SU-DHL-6 (cell line): ENCODE results near the gene SRF.

Source experiments
- H2AFZ ChIP-seq: fragments of 200-600 bp; sonication (generic); 2 replicates; pipeline ENCODE4 v1.6.1; 2014; ENCODE audit warnings: low read depth, mild to moderate bottlenecking, moderate library complexity, mixed read lengths, antibody characterized with exemption, low read length; ENCODE audit not compliant: severe bottlenecking
- H3F3A ChIP-seq: fragments of 200-600 bp; shearing (Covaris generic); 2 replicates; pipeline ENCODE4 v1.6.0; 2016; ENCODE audit warnings: antibody characterized with exemption, mild to moderate bottlenecking; ENCODE audit not compliant: insufficient read depth
- H3K27ac ChIP-seq: fragments of 200-600 bp; sonication (generic); 2 replicates; pipeline ENCODE4 v1.5.1; 2016; ENCODE audit warnings: low read depth, mild to moderate bottlenecking, low read length, moderate library complexity, mixed read lengths
- H3K27me3 ChIP-seq: fragments of 200-600 bp; sonication (generic), shearing (Covaris generic); 2 replicates; pipeline ENCODE4 v1.6.0; 2014; ENCODE audit warnings: mild to moderate bottlenecking, low read length
- H3K36me3 ChIP-seq: fragments of 200-600 bp; sonication (generic); 2 replicates; pipeline ENCODE4 v1.6.1; 2014; ENCODE audit warnings: mild to moderate bottlenecking, low read length, mixed read lengths
- H3K4me2 ChIP-seq: fragments of 300-600, 200-600 bp; shearing (Covaris generic), sonication (generic); 2 replicates; pipeline ENCODE4 v1.6.0; 2014; ENCODE audit warnings: low read length, low read depth, mild to moderate bottlenecking; ENCODE audit not compliant: poor library complexity, severe bottlenecking
- H3K4me3 ChIP-seq: fragments of 200-600 bp; sonication (generic); 2 replicates; pipeline ENCODE4 v1.5.1; 2014; ENCODE audit warnings: antibody characterized with exemption, low read length, mild to moderate bottlenecking, mixed read lengths; ENCODE audit not compliant: insufficient read depth, poor library complexity, severe bottlenecking
- H3K79me2 ChIP-seq: fragments of 200-600 bp; sonication (generic); 2 replicates; pipeline ENCODE4 v1.6.1; 2014; ENCODE audit warnings: mild to moderate bottlenecking, low read length, moderate library complexity; ENCODE audit not compliant: insufficient read depth
- H3K9ac ChIP-seq: fragments of 200-600 bp; sonication (generic); 2 replicates; pipeline ENCODE4 v1.7.0; 2014; ENCODE audit warnings: mild to moderate bottlenecking, low read length
- H3K9me2 ChIP-seq: fragments of 200-600 bp; sonication (generic); replicated peaks from 2 replicates; pipeline ENCODE4 v1.6.1; 2014; ENCODE audit warnings: low read length; ENCODE audit not compliant: insufficient read depth
- H3K9me3 ChIP-seq: fragments of 200-600 bp; sonication (generic); 2 replicates; pipeline ENCODE4 v1.6.1; 2014; ENCODE audit warnings: low read length, mixed read lengths; ENCODE audit not compliant: insufficient read depth
- H4K20me1 ChIP-seq: fragments of 200-600 bp; sonication (generic); 2 replicates; pipeline ENCODE4 v1.6.1; 2014; ENCODE audit warnings: low read depth, mild to moderate bottlenecking, antibody characterized with exemption, low read length, moderate library complexity, mixed read lengths
- CTCF ChIP-seq: fragments of 200-600 bp; sonication (generic); IDR thresholded peaks from one replicate; pipeline ENCODE4 v1.5.1; 2017; ENCODE audit warnings: antibody characterized with exemption, mild to moderate bottlenecking, low read length, moderate library complexity; ENCODE audit not compliant: insufficient read depth, poor library complexity, severe bottlenecking
- EZH2phosphoT487 ChIP-seq: fragments of 200-600 bp; sonication (generic), shearing (Covaris generic); conservative IDR thresholded peaks from 2 replicates; pipeline ENCODE4 v1.6.1; 2018; ENCODE audit warnings: mild to moderate bottlenecking, antibody characterized with exemption, low read length, moderate library complexity, mixed read lengths

The SRF gene

DNA sequence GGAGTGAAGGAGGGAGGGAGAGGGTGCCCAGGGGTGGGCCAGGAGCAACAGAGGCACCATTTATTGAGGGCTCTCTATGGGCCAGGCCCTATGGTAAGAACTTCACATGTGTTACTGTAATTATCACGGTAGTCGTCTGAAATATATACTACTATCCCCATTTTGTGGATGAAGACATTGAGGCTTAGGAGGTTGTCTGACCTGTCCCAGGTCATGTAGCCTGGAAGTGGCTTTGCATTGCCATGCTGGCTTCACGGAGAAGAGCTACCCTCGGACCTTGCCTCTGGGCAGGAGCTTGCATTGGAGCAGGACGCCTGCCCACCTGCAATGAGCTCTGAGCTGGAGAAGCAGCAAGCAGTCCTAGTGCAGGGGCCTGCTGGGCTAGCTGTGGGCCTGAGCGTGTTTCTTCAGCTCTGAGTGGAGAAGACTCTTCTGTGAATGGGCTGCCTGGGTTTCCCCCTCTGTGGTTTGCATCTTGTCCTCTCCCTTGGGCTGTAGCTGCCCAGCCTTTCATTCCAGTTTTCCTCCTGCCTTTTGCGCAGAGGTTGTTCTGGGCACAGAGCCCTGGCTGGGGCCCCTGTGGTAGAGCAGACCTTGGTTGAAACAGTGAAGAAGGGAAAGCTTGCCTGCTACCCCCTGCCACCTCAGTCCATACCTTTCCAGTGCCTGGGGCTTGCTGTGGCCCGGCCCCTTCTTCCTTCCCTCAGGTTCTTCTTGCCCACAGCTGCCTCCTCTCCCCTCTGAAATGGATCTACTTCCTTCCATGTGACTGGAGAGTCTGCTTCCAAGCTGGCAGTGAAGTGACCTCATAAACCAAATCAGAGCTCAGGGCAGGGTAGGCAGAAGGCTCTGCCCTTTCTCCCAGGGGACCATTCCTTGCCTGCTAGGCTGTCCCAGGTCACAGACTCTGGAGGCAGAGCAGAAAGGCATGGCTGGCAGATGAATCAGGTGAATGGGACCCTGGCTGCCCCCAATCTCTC, 24.1 kb upstream of the SRF start:
- Histone ChIP-seq H3K27me3 (no peaks in the 10 kb centered on the region), H3K27ac (no peak overlapping the region), H3K4me2 (no peak overlapping the region), H2AFZ (no peak overlapping the region), H3K9ac (no peak overlapping the region), H3K4me3 (no peak overlapping the region), H4K20me1 (no peaks in the 10 kb centered on the region), H3K9me2 (no peaks in the 10 kb centered on the region), H3K36me3 (no peaks in the 10 kb centered on the region), H3F3A (no peaks in the 10 kb centered on the region), H3K79me2 (no peaks in the 10 kb centered on the region), H3K9me3 (no peaks in the 10 kb centered on the region)
- TF ChIP-seq CTCF (no peak), EZH2phosphoT487 (no peak)

- Histone ChIP-seq H3K27me3 (no peaks in the 10 kb centered on the region), H3F3A (no peaks in the 10 kb centered on the region), H3K9me3 (no peaks in the 10 kb centered on the region), H3K9ac (no peak overlapping the region), H3K9me2 (no peaks in the 10 kb centered on the region), H3K36me3 (no peaks in the 10 kb centered on the region), H3K4me2 (no peak overlapping the region), H3K79me2 (no peaks in the 10 kb centered on the region), H4K20me1 (no peaks in the 10 kb centered on the region), H3K4me3 (no peak overlapping the region), H2AFZ (no peak overlapping the region), H3K27ac (no peak overlapping the region)
- no peak for TF ChIP-seq CTCF
- TF ChIP-seq EZH2phosphoT487: no peak
Observed at GRCh38 chr6:43147691-43148477, 23.2 kb upstream of the SRF start.

DNA sequence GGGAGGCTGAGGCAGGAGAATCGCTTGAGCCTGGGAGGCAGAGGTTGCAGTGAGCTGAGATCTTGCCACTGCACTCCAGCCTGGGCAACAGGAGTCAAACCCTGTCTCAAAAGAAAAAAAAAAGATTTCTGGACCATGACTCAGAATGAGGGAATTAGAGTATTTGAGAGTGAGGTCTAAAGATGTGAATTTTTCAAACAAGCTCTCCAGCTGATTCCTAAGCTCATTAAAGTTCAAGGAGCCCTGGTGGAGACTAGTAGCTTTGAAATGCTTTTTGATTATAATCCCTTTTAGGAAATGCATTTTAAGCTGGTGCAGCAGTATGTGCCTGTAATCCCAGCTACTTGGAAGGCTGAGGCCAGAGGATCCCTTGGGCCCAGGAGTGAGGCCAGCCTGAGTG, 21.8 kb upstream of the SRF start:
- Histone ChIP-seq H3K4me2 (no peak overlapping the region), H3K9me3 (no peaks in the 10 kb centered on the region), H3K79me2 (no peaks in the 10 kb centered on the region), H2AFZ (no peak overlapping the region), H3K9me2 (no peaks in the 10 kb centered on the region), H4K20me1 (no peaks in the 10 kb centered on the region), H3F3A (no peaks in the 10 kb centered on the region), H3K27me3 (no peaks in the 10 kb centered on the region), H3K27ac (no peak overlapping the region), H3K9ac (no peak overlapping the region), H3K4me3 (no peak overlapping the region), H3K36me3 (no peaks in the 10 kb centered on the region)
- TF ChIP-seq CTCF (no peak), EZH2phosphoT487 (no peak)
